AG10803 (cell line): ENCODE data around the gene XPO4.
"Not testable (repeated sequence)": the region's sequence is repeated elsewhere in the genome, so short reads cannot be mapped to it uniquely, and the experiment has no call there.

Experiments used
- DNase-seq: peaks from one replicate; pipeline ENCODE4 v3.0.0; 2010; ENCODE audit warnings: low read depth
- H3K4me3 ChIP-seq: 2 replicates; pipeline ENCODE4 v1.5.1; 2011; ENCODE audit warnings: mild to moderate bottlenecking, low read length, control low read depth
- TF ChIP-seq, protein P1 (sequence below): conservative IDR thresholded peaks from 2 replicates; pipeline ENCODE4 v1.5.1; 2011; ENCODE audit warnings: mild to moderate bottlenecking, low read length, control low read depth, inconsistent platforms

The XPO4 gene

DNA sequence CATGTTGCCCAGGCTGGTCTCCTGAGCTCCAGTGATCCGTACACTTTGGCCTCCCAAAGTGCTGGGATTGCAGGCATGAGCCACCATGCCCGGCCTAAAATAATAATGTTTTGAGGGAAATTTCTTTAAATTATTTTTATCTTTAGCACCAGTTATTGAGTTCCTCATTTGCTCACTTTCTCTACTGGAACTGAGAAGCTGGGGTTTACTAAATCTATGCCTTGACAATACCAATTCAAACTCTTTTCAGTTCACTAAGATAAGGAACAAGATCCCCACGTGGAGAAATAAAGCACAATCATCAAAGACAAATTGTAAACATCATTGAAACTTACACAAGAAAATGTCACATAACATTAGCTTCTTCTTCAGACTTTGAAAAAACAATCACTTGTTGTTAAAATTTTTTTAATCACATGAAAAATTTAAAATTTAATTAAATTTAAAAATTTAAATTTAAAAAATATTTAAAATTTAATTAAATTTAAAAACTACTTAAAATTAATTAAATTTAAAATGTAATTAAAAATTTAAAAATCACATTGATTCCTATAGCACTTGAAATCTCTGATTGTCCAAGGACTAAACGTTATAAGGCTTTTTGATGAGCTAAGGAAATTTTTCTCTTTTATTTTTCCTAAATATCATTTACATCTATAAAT is 25.2 kb upstream of the XPO4 start:
- no peak for DNase-seq
- no peak overlapping the region for H3K4me3 ChIP-seq
- TF ChIP-seq, protein P1, sequence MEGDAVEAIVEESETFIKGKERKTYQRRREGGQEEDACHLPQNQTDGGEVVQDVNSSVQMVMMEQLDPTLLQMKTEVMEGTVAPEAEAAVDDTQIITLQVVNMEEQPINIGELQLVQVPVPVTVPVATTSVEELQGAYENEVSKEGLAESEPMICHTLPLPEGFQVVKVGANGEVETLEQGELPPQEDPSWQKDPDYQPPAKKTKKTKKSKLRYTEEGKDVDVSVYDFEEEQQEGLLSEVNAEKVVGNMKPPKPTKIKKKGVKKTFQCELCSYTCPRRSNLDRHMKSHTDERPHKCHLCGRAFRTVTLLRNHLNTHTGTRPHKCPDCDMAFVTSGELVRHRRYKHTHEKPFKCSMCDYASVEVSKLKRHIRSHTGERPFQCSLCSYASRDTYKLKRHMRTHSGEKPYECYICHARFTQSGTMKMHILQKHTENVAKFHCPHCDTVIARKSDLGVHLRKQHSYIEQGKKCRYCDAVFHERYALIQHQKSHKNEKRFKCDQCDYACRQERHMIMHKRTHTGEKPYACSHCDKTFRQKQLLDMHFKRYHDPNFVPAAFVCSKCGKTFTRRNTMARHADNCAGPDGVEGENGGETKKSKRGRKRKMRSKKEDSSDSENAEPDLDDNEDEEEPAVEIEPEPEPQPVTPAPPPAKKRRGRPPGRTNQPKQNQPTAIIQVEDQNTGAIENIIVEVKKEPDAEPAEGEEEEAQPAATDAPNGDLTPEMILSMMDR, result no peak

DNA sequence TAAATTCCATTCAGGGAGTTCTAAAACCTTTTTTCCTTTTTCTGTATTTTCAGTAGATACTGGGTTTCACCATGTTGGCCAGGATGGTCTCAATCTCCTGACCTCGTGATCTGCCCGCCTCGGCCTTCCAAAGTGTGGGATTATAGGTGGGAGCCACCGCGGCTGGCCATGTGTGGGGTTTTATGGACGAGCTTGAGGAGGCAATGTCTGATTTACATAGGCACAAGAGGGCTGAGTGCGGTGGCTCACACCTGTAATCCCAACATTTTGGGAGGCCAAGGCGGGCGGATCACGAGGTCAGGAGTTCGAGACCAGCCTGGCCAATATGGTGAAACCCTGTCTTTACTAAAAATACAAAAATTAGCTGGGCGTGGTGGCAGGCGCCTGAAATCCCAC is 22.8 kb upstream of the XPO4 start:
- DNase-seq, H3K4me3 ChIP-seq: not testable (repeated sequence)

DNA sequence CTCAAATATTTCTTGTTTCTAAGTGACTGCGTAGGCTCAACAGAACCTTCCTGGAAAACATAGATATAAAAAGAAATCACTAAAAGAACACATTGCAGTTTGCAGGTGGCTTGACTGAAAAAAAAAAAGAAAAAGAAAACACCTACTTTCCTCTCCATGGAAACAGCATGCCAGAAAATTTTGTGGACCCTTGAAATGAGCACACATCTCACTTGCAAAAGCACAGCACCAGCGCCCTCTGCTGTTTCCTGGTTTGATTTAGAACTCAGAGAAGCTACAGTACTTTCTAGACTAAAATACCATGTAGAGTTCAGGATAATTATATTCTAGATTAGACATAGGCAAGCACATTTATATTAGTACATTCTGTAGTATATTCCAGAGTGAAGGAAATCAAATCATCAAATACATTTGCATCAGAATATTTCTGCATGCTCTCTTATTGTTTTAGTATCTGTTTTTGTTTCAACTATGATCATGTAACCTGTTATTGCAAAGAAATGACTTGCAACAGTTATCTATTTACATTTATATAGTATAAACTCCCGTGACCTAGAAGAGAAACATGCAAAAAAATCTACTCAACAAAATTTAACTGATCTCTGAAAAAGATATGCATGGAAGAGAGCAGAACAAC is 22.3 kb upstream of the XPO4 start:
- H3K4me3 ChIP-seq, result no peak overlapping the region
- peak; percentile 78 for DNase-seq
- TF ChIP-seq, protein P1, result peak; percentile 95

DNA sequence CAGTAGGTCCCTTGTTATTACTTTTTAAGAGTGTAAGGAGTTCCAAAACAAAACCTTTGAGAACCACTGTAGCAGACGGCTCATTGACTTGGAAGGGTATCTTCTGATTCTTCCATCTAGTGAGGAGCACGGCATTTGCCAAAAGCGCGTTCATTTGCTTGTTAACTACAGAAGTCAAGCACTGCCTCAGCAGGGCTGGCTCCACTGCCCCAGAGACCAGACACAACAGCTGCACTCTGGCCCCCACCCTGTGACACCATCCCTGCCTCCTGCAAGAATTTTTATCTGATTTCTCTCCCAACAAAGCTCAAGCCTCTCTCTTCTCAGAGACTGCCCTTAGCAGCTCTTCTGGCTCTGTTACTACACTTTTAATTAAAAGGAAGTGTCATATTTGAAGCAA is 20.7 kb upstream of the XPO4 start:
- DNase-seq, result no peak
- TF ChIP-seq, protein P1, result no peak
- H3K4me3 ChIP-seq, result no peak overlapping the region

DNA sequence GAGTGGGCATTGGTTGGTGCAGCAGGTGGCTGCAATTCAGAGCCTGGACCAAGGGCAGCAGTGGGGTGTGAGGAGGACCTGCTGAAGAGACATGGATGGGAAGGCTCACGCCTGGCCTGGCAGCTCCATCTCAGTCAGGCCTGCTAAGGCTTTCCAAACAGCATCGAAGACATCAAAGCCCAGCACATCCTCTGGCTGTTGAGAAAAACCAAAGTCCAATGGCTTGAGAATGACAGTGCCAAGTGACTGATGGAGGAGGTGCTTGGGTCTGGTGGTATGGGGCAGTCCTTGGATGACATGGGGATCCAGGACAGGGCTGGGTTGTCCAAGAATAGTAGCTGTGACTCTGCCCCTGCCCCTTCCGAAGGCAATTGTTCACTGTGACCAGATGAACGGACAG is 19.0 kb upstream of the XPO4 start:
- no peak for DNase-seq
- TF ChIP-seq, protein P1, result no peak
- no peak overlapping the region for H3K4me3 ChIP-seq

DNA sequence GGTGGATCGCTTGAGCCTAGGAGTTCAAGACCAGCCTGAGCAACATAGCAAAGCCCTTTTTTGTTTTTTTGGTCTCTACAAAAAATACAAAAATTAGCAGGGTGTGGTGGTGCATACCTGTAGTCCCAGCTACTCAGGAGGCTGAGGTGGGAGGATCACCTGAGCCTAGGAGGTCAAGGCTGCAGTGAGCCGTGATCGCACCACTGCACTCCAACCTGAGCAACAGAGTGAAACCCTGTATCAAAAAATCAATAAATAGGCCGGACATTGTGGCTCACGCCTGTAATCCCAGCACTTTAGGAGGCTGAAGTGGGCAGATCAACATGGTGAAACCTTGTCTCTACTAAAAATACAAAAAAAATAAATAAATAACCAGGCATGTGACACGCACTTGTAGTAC is 13.1 kb upstream of the XPO4 start:
- not testable (repeated sequence) for DNase-seq, H3K4me3 ChIP-seq

DNA sequence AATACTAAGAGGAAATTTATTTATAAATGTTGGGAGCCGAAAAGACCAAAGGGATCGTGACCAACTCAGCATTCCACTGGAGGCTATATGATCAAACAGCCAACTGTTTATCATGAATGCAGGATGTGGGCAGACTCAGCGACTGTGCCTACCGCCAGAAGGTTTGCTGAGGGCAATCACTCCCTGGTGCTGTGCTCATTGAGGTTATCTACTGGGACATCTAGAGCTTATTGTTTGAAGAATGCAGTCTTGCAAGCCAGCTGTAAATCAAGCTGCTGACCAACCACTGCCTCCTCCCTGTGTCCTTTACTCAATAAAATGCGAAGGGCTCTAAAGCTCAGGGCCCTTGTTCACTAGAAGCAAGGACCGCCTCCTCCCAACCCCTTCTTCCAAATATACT is 8.5 kb upstream of the XPO4 start:
- DNase-seq, result no peak
- no peak overlapping the region for H3K4me3 ChIP-seq
- TF ChIP-seq, protein P1, result no peak

DNA sequence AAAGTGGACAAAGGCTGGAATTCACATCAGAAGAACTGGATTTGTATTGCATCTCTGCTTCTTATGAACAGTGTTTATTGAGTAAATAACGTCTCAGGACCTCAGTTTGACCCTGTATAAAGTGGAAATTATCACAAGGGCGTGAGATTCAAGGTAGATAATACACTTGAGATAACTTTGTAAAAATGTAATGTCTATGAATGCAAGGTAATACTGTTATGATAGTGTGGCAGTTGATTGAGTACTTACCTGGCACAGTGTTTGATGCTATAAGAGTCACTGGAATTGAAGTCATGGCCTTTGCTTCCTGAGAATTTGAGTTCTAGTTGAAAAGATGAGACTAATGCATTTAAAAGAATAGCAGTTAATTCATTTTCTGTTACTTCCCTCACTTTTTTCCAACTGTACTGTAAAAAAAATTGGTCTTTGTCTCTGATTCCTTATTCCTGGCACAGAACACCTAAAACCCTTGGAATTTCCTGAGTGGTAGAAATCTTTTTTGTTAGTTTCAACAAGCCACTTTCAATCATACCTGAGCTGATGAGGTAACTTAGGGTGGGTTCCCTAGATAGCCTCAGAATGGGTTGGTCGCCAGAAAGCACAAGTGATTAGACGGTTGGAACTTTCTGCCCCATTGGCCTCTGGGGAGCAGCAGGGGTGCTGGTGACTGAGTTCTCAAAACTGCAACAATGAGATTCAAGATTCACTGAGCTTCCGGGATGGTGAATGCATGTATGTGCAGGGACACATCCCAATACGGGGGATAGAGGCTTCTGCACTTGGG is 6.4 kb upstream of the XPO4 start:
- TF ChIP-seq, protein P1, result no peak
- no peak overlapping the region for H3K4me3 ChIP-seq
- no peak for DNase-seq
